Activated naive CD8-positive, alpha-beta T cell treated with anti-CD3 and anti-CD28 coated beads, Interleukin-2, amount 10 ng/mL, durations not matched to agents 7 days and 5 days (primary cell): ENCODE results near the gene TRIP6. TPM values are rescaled to one million over a fixed set of nuclear protein-coding genes. Genes with fewer than 3 reads are reported as not detected.

Experiments
- microRNA-seq: library from miRNA; unstranded; fragments of <30 nt; microRNA quantifications from one replicate; pipeline ENCODE4 v1.2.0, GENCODE V29; 2022
- total RNA-seq, 2 experiments: library from RNA; stranded (reverse); gene quantifications; one replicate each; pipeline ENCODE4 v1.2.3, GENCODE V29; 2021

TRIP6 gene
- total RNA-seq, 2 experiments from 2014 or later = 25.6 to 28.0 TPM

Small RNA genes lying within 50 kb of the gene (microRNA-seq; reads per million reads assigned to microRNA genes)
- not detected for gene MIR6875

Other genes with a start within 250 kb of the TRIP6 start
- 10 to 100 TPM in 1 of 2 experiments, 1 to 10 TPM in 1; 9.1 to 11.0 TPM for gene TFR2, start 225.8 kb upstream of the TRIP6 start, total RNA-seq
- not detected for gene ACTL6B, start 210.9 kb upstream of the TRIP6 start, total RNA-seq
- 100 to 1,000 TPM; 203 to 216 TPM for gene GNB2, start 193.6 kb upstream of the TRIP6 start, total RNA-seq
- gene GIGYF1, start 173.1 kb upstream of the TRIP6 start, total RNA-seq = 10 to 100 TPM; 71.5 to 75.2 TPM
- 10 to 100 TPM; 29.6 to 32.8 TPM for gene POP7, start 161.3 kb upstream of the TRIP6 start, total RNA-seq
- gene EPO, start 146.9 kb upstream of the TRIP6 start, total RNA-seq = under 1 TPM in 1 of 2 experiments, not detected in 1; 0.22 TPM
- not detected for gene ZAN, start 133.8 kb upstream of the TRIP6 start, total RNA-seq
- 1 to 10 TPM; 3.1 to 3.3 TPM for gene EPHB4, start 39.9 kb upstream of the TRIP6 start, total RNA-seq
- gene SLC12A9, start 14.7 kb upstream of the TRIP6 start, total RNA-seq = 10 to 100 TPM; 39.0 to 41.2 TPM
- gene SRRT, start 7.7 kb downstream of the TRIP6 start, total RNA-seq = 100 to 1,000 TPM; 251 to 255 TPM
- gene UFSP1, start 22.3 kb downstream of the TRIP6 start, total RNA-seq = 1 to 10 TPM; 3.0 to 4.7 TPM
- gene ACHE, start 28.5 kb downstream of the TRIP6 start, total RNA-seq = under 1 TPM in 1 of 2 experiments, not detected in 1; 0.34 TPM
- gene MUC3A, start 82.1 kb downstream of the TRIP6 start, total RNA-seq = not detected
- not detected for gene MUC12, start 102.2 kb downstream of the TRIP6 start, total RNA-seq
- gene MUC17, start 152.7 kb downstream of the TRIP6 start, total RNA-seq = not detected
- gene TRIM56, start 218.1 kb downstream of the TRIP6 start, total RNA-seq = 10 to 100 TPM; 77.4 to 77.8 TPM